GM18867 (cell line): ENCODE data around the gene TMEM273.

ENCODE experiments used
- ATAC-seq: cut with Tn5 transposase; IDR thresholded peaks from one replicate; pipeline ENCODE4 v1.9.1; 2021; ENCODE audit warnings: mild to moderate bottlenecking, moderate library complexity; ENCODE audit not compliant: unreplicated experiment

TMEM273 gene

GRCh38 chr10:49177391-49178355, 10.5 kb downstream of the TMEM273 start:
- ATAC-seq: peak; percentile 80

GRCh38 chr10:49176310-49177268, 11.6 kb downstream of the TMEM273 start:
- no peak for ATAC-seq

GRCh38 chr10:49175587-49176309, 12.4 kb downstream of the TMEM273 start:
- ATAC-seq: no peak

- no peak for ATAC-seq
These were observed 13.2 kb downstream of the TMEM273 start for GRCh38 chr10:49174926-49175500.

GRCh38 chr10:49174261-49174925, 13.8 kb downstream of the TMEM273 start:
- no peak for ATAC-seq

GRCh38 chr10:49173853-49174252, 14.3 kb downstream of the TMEM273 start:
- no peak for ATAC-seq

GRCh38 chr10:49173201-49173772, 14.9 kb downstream of the TMEM273 start:
- ATAC-seq: no peak

- no peak for ATAC-seq
These were observed 15.4 kb downstream of the TMEM273 start for GRCh38 chr10:49172777-49173132.

GRCh38 chr10:49172061-49172776, 16.0 kb downstream of the TMEM273 start:
- no peak for ATAC-seq

- ATAC-seq: no peak
These were observed 16.7 kb downstream of the TMEM273 start for GRCh38 chr10:49171326-49172060.

- no peak for ATAC-seq
These were observed 17.4 kb downstream of the TMEM273 start for GRCh38 chr10:49170632-49171325.

GRCh38 chr10:49169776-49170175, 18.4 kb downstream of the TMEM273 start:
- ATAC-seq: no peak

GRCh38 chr10:49168831-49169500, 19.2 kb downstream of the TMEM273 start:
- no peak for ATAC-seq

- no peak for ATAC-seq
These were observed 20.0 kb downstream of the TMEM273 start for GRCh38 chr10:49168171-49168540.

GRCh38 chr10:49167425-49168170, 20.6 kb downstream of the TMEM273 start:
- no peak for ATAC-seq
